PC-3 (cell line): Measurements from ENCODE around the gene HIGD1B. TPM values are rescaled to one million over a fixed set of nuclear protein-coding genes. Genes with fewer than 3 reads are reported as not detected.

Experiments
- ATAC-seq: fragments of 200-7000 bp; cut with Tn5 transposase; 2 replicates; pipeline ENCODE4 v1.9.1; 2020; ENCODE audit warnings: mild to moderate bottlenecking, moderate library complexity
- BruUV-seq: library from RNA; stranded (reverse); fragments of 400-500 nt; replicated peaks from 2 replicates; lab custom pipeline; 2021; lab: Mats Ljungman, UMichigan
- CTCF ChIA-PET: fragments of 300-600 bp; sonication (Branson Sonifier 250); formaldehyde crosslinking; loops from one replicate; lab custom pipeline; 2022; ENCODE audit warnings: antibody characterized with exemption; lab: Charles Lee
- POLR2A ChIA-PET: fragments of 300-600 bp; sonication (Branson Sonifier 250); formaldehyde crosslinking; loops from one replicate; lab custom pipeline; 2022; ENCODE audit warnings: antibody characterized with exemption; ENCODE audit not compliant: unreplicated experiment; lab: Charles Lee
- DNase-seq: peaks from one replicate; pipeline ENCODE4 v3.0.0-alpha.2; 2015
- H2AFZ ChIP-seq: fragments of 300-600 bp; sonication (generic); 2 replicates; pipeline ENCODE4 v1.6.0; 2016; ENCODE audit warnings: antibody characterized with exemption, low read length
- H3F3A ChIP-seq: fragments of 300-600 bp; sonication (generic); one replicate; pipeline ENCODE4 v1.6.0; 2017; ENCODE audit warnings: antibody characterized with exemption, low read length, control low read depth, mild to moderate bottlenecking; ENCODE audit not compliant: unreplicated experiment
- H3K27ac ChIP-seq: fragments of 300-600 bp; sonication (generic); 2 replicates; pipeline ENCODE4 v1.5.1; 2016; ENCODE audit warnings: mild to moderate bottlenecking, low read length
- H3K27me3 ChIP-seq: fragments of 300-600 bp; sonication (generic); 2 replicates; pipeline ENCODE4 v1.6.1; 2016; ENCODE audit warnings: low read length, mixed read lengths
- H3K36me3 ChIP-seq: fragments of 300-600 bp; sonication (generic); 2 replicates; pipeline ENCODE4 v1.6.1; 2016; ENCODE audit warnings: low read depth, mixed run types, low read length, mixed read lengths
- H3K4me1 ChIP-seq: fragments of 300-600 bp; sonication (generic); 2 replicates; pipeline ENCODE4 v1.5.1; 2016; ENCODE audit warnings: low read length; ENCODE audit not compliant: insufficient read depth
- H3K4me2 ChIP-seq: fragments of 300-600 bp; sonication (generic); 2 replicates; pipeline ENCODE4 v1.6.0; 2016; ENCODE audit warnings: low read length
- H3K4me3 ChIP-seq: fragments of 300-600 bp; sonication (generic); 2 replicates; pipeline ENCODE4 v1.5.1; 2016; ENCODE audit warnings: mild to moderate bottlenecking, low read length, mixed read lengths
- H3K79me2 ChIP-seq: fragments of 300-600 bp; sonication (generic); 2 replicates; pipeline ENCODE4 v1.6.1; 2017; ENCODE audit warnings: low read length, mixed read lengths
- H3K9ac ChIP-seq: fragments of 300-600 bp; sonication (generic); 2 replicates; pipeline ENCODE4 v1.6.0; 2016; ENCODE audit warnings: mild to moderate bottlenecking, low read length
- H3K9me2 ChIP-seq: fragments of 300-600 bp; sonication (generic); replicated peaks from 2 replicates; pipeline ENCODE4 v1.6.1; 2016; ENCODE audit warnings: mixed run types, low read length, mixed read lengths
- H3K9me3 ChIP-seq: fragments of 300-600 bp; sonication (generic); 2 replicates; pipeline ENCODE4 v1.6.1; 2016; ENCODE audit warnings: low read length, mixed read lengths
- H4K20me1 ChIP-seq: fragments of 300-600 bp; sonication (generic); 2 replicates; pipeline ENCODE4 v1.6.1; 2016; ENCODE audit warnings: low read length, mixed read lengths
- CTCF ChIP-seq: fragments of 300-600 bp; sonication (generic); conservative IDR thresholded peaks from 2 replicates; pipeline ENCODE4 v1.5.1; 2017; ENCODE audit warnings: antibody characterized with exemption, low read depth, mild to moderate bottlenecking, low read length
- EZH2 ChIP-seq: fragments of 300-600 bp; sonication (generic); IDR thresholded peaks from one replicate; pipeline ENCODE4 v1.6.1; 2017; ENCODE audit warnings: antibody characterized with exemption, mild to moderate bottlenecking, low read length; ENCODE audit not compliant: unreplicated experiment
- EZH2phosphoT487 ChIP-seq: fragments of 300-600 bp; sonication (generic); IDR thresholded peaks from 2 replicates; pipeline ENCODE4 v1.6.1; 2018; ENCODE audit warnings: mild to moderate bottlenecking, antibody characterized with exemption, low read length, borderline replicate concordance
- intact Hi-C: fragments of 100-400 bp; cut with micrococcal nuclease; formaldehyde crosslinking; loops from 2 replicates; pipeline ENCODE4 v1.9.0; 2023
- total RNA-seq: library from RNA; depleted of rRNA; stranded (reverse); fragments of >200 nt; gene quantifications from 2 replicates; pipeline ENCODE4 v1.2.3, GENCODE V29; 2014

Gene HIGD1B
- total RNA-seq, 1 experiment from 2014 or later: not detected

GRCh38 chr17:44887016-44887415 is 39.3 kb downstream of the HIGD1B start:
- H3K4me1 ChIP-seq: no peaks in the 10 kb centered on the region
- H4K20me1 ChIP-seq: peaks cover 32% of the 10 kb centered on the region; the same call in 1 of the 2 replicates
- H3F3A ChIP-seq: no peaks in the 10 kb centered on the region
- POLR2A ChIA-PET: no interaction called here
- H3K27me3 ChIP-seq: no peaks in the 10 kb centered on the region
- peaks cover 56% of the 10 kb centered on the region for H3K79me2 ChIP-seq
- TF ChIP-seq EZH2phosphoT487: no peak
- no peak for TF ChIP-seq EZH2
- TF ChIP-seq CTCF: no peak
- no peak overlapping the region for H3K4me3 ChIP-seq
- no TSS peak for BruUV-seq
- ATAC-seq (no peak), DNase-seq (no peak)
- no peak overlapping the region for H2AFZ ChIP-seq
- no peak overlapping the region for H3K27ac ChIP-seq
- H3K4me2 ChIP-seq: no peak overlapping the region
- H3K9me2 ChIP-seq: no peaks in the 10 kb centered on the region
- CTCF ChIA-PET: no interaction called here
- intact Hi-C loops: no loop called here
- peaks cover 52% of the 10 kb centered on the region for H3K36me3 ChIP-seq
- H3K9ac ChIP-seq: no peak overlapping the region
- H3K9me3 ChIP-seq: no peaks in the 10 kb centered on the region

GRCh38 chr17:44887971-44888954 is 40.6 kb downstream of the HIGD1B start:
- Histone ChIP-seq H3K9ac (no peak overlapping the region), H3K27ac (no peak overlapping the region), H3K9me3 (no peaks in the 10 kb centered on the region), H3K79me2 (peaks cover 66% of the 10 kb centered on the region), H3K4me2 (no peak overlapping the region), H3K9me2 (no peaks in the 10 kb centered on the region), H3K4me3 (no peak overlapping the region), H2AFZ (no peak overlapping the region), H4K20me1 (peaks cover 32% of the 10 kb centered on the region; the same call in 1 of the 2 replicates), H3K4me1 (no peaks in the 10 kb centered on the region), H3K36me3 (peaks cover 53% of the 10 kb centered on the region), H3F3A (no peaks in the 10 kb centered on the region), H3K27me3 (no peaks in the 10 kb centered on the region)
- ATAC-seq (no peak), DNase-seq (no peak)
- BruUV-seq: no TSS peak
- TF ChIP-seq EZH2phosphoT487 (no peak), EZH2 (no peak), CTCF (no peak)
- CTCF ChIA-PET: no interaction called here
- intact Hi-C loops: no loop called here
- POLR2A ChIA-PET: no interaction called here

- peaks cover 52% of the 10 kb centered on the region for H3K36me3 ChIP-seq
- H3K27ac ChIP-seq: no peak overlapping the region
- H3K27me3 ChIP-seq: no peaks in the 10 kb centered on the region
- H3K9me3 ChIP-seq: no peaks in the 10 kb centered on the region
- no peaks in the 10 kb centered on the region for H3K9me2 ChIP-seq
- no peak overlapping the region for H3K4me2 ChIP-seq
- H2AFZ ChIP-seq: no peak overlapping the region
- peaks cover 70% of the 10 kb centered on the region for H3K79me2 ChIP-seq
- no peak overlapping the region for H3K4me3 ChIP-seq
- intact Hi-C loops: no loop called here
- ChIA-PET POLR2A (interaction anchor here (0.6 kb wide), 1 partner anchor 79 kb away, joined by 4 read pairs; no protein-coding TSS in a partner anchor), CTCF (no interaction called here)
- no peak overlapping the region for H3K9ac ChIP-seq
- H3F3A ChIP-seq: no peaks in the 10 kb centered on the region
- no peak for ATAC-seq
- BruUV-seq: no TSS peak
- TF ChIP-seq CTCF (no peak), EZH2 (no peak), EZH2phosphoT487 (no peak)
- no peaks in the 10 kb centered on the region for H3K4me1 ChIP-seq
- DNase-seq: no peak
- H4K20me1 ChIP-seq: peaks cover 32% of the 10 kb centered on the region; the same call in 1 of the 2 replicates
Measured at GRCh38 chr17:44889003-44889402, 41.3 kb downstream of the HIGD1B start.
